Measurements from ENCODE around the gene GPR3. TPM values are rescaled to one million over a fixed set of nuclear protein-coding genes. Genes with fewer than 3 reads are reported as not detected.
A peak's percentile ranks its signal among the peaks of the same experiment; 100 is the strongest.

The GPR3 gene
- total RNA-seq, 2 experiments from 2014 or later: 0.21 TPM; not detected in 1

DNA sequence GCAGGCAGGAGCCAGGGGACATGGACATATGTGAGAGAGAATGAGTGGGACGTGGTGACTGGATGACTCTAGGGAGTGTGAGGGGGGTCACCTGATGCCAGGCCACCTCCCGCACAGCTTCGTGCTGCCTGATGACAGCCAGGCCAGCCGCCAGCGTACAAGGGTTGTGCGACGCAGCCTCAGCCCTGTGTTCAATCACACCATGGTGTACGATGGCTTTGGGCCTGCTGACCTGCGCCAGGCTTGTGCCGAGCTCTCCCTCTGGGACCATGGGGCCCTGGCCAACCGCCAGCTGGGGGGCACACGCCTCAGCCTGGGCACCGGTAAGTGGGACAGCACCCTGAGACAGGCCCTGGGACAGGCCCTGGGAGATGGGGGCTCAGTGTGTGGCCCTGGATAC, 39.3 kb upstream of the GPR3 start:
- DNase-seq: no peak
- Mint-ChIP-seq H3K9me3 (no peaks in the 10 kb centered on the region), H3K36me3 (ENCODE audit: low read depth) (peaks cover 3% of the 10 kb centered on the region), H3K4me3 (no peak overlapping the region), H3K27me3 (no peaks in the 10 kb centered on the region), H3K4me1 (peaks cover 27% of the 10 kb centered on the region), H3K27ac (no peak overlapping the region)
- ChIA-PET POLR2A (interaction anchor here (0.6 kb wide), 1 partner anchor 9 kb away, joined by 4 read pairs; no protein-coding TSS in a partner anchor), CTCF (interaction anchor here (0.8 to 4.8 kb wide), 5 partner anchors 10 to 42 kb away, joined by 3 to 21 read pairs (median 3); no protein-coding TSS in a partner anchor)

DNA sequence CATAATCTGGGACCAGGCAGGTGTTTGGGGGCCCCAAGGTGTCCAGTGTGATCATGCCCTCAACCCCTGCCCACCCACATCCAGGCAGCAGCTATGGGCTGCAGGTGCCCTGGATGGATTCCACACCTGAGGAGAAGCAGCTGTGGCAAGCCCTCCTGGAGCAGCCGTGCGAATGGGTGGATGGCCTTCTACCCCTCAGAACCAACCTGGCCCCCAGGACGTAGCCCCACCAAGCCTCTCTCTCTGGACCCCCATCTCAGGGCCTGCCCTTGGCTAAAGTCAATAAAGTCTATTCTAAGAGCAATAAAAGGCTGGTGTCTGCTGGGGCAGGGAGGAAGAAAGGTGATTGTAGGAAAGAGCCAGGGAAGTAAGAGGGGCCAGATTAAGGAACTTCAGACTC, 38.8 kb upstream of the GPR3 start:
- no peak for DNase-seq
- Mint-ChIP-seq H3K4me1 (peaks cover 27% of the 10 kb centered on the region), H3K9me3 (no peaks in the 10 kb centered on the region), H3K4me3 (no peak overlapping the region), H3K27ac (peak overlapping the region; percentile 31), H3K27me3 (no peaks in the 10 kb centered on the region), H3K36me3 (ENCODE audit: low read depth) (peaks cover 3% of the 10 kb centered on the region)
- ChIA-PET CTCF (interaction anchor here (0.6 to 4.8 kb wide), 7 partner anchors 11 to 82 kb away, joined by 3 to 21 read pairs (median 4); partner anchors contain the start of gene SYTL1), POLR2A (interaction anchor here (0.6 kb wide), 1 partner anchor 10 kb away, joined by 4 read pairs; no protein-coding TSS in a partner anchor)

DNA sequence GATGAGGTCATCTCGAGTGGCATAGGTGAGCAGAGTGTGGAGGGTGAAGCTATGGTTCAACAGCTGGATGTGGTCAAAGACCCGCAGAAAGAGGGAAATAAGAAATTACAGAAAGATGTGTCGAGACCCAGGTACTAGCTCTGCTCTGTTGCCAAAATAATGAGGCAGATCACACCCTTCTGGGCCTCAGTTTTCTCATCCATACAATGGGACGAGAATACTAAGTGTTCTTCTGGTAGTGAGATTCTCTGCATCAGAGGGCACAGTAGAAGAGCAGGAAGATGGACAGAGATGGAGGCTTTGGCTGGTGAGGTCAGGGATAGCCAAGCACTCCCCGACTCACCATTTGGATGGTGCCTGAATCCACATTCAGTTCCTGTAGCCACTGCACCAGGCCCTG, 36.7 kb upstream of the GPR3 start:
- H3K4me3 Mint-ChIP-seq: no peak overlapping the region
- no peak for DNase-seq
- peak overlapping the region; percentile 26 for H3K27ac Mint-ChIP-seq
- peaks cover 37% of the 10 kb centered on the region for H3K4me1 Mint-ChIP-seq
- POLR2A ChIA-PET: no interaction called here
- H3K27me3 Mint-ChIP-seq: peaks cover 3% of the 10 kb centered on the region
- H3K9me3 Mint-ChIP-seq: no peaks in the 10 kb centered on the region
- CTCF ChIA-PET: interaction anchor here (1.0 to 4.9 kb wide), 6 partner anchors 11 to 213 kb away, joined by 3 to 68 read pairs (median 28); partner anchors contain the start of genes MAP3K6 and SYTL1
- peaks cover 3% of the 10 kb centered on the region for H3K36me3 Mint-ChIP-seq (ENCODE audit: low read depth)

DNA sequence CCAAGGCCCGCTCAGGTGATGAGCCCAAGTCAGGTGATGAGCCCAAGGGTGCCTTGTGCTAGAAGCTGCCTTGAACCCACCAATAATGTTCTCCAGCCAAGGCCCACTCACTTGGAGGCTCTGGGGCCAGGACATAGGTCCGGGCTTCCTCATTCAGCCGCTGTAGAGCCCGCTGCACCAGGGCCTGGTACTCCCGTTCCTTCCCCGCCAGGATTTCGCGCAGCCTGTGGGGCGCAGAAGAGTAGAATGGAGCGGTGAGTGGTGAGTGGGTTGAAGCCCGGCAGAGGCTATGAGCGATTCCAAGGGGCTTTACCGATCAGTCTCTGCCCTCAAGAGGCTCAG, 36.2 kb upstream of the GPR3 start:
- POLR2A ChIA-PET: no interaction called here
- Mint-ChIP-seq H3K9me3 (no peaks in the 10 kb centered on the region), H3K36me3 (ENCODE audit: low read depth) (peaks cover 3% of the 10 kb centered on the region), H3K4me1 (peaks cover 43% of the 10 kb centered on the region), H3K4me3 (peak overlapping the region; percentile 25), H3K27me3 (peaks cover 3% of the 10 kb centered on the region), H3K27ac (peak overlapping the region; percentile 26)
- DNase-seq: no peak
- CTCF ChIA-PET: interaction anchor here (1.0 to 4.9 kb wide), 8 partner anchors 11 to 212 kb away, joined by 3 to 68 read pairs (median 14); partner anchors contain the start of genes MAP3K6 and SYTL1

GRCh38 chr1:27356619-27357280, 35.7 kb upstream of the GPR3 start:
- peaks cover 43% of the 10 kb centered on the region for H3K4me1 Mint-ChIP-seq
- DNase-seq: no peak
- H3K4me3 Mint-ChIP-seq: peak overlapping the region; percentile 72
- H3K36me3 Mint-ChIP-seq (ENCODE audit: low read depth): no peaks in the 10 kb centered on the region
- ChIA-PET CTCF (interaction anchor here (0.6 to 4.9 kb wide), 25 partner anchors 10 to 1329 kb away, joined by 3 to 68 read pairs (median 6); partner anchors contain the start of genes CD164L2, FCN3, MAP3K6 and SYTL1), POLR2A (no interaction called here)
- no peaks in the 10 kb centered on the region for H3K9me3 Mint-ChIP-seq
- peak overlapping the region; percentile 93 for H3K27ac Mint-ChIP-seq
- H3K27me3 Mint-ChIP-seq: peaks cover 3% of the 10 kb centered on the region

DNA sequence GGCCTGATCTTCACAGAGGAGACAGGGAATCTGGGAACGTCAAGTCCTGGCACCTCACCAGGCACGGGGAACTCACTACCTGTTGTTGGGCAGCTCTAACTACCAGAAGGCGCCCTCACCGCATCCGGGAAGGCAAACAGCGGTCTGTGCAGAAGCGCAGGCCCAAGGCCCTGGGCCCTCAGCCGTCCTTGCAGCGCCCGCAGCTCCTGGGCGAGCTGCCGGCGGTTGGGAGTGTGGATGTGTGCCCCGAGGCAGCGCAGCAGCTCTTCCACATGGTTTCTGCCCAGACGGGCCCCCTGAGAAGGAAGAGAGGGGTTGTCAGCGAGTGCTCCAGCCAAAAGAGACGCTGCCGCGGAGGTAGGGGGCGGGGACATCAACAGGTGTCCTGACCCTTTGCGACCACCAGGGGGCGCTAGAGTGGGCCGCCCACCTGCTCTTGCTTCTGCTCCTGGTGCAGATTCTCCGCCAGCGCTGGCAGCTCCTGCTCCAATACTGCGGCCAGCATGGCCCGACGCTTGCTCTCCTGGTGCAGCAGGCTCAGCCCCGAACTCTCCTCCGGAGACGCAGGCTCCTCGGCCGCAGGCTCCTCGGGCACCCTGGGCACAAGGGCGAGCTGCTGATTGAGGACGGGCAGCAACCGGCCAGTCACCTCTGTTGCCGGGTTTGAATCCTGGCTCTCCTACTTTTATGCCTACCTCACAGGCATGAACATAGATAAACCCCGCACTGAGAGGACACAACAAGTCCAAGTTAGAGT, 35.0 kb upstream of the GPR3 start:
- peaks cover 3% of the 10 kb centered on the region for H3K27me3 Mint-ChIP-seq
- ChIA-PET POLR2A (no interaction called here), CTCF (interaction anchor here (0.5 to 4.9 kb wide), 30 partner anchors 10 to 1329 kb away, joined by 3 to 68 read pairs (median 4); partner anchors contain the start of genes CD164L2, FCN3, MAP3K6 and SYTL1)
- peak overlapping the region; percentile 72 for H3K4me3 Mint-ChIP-seq
- peaks cover 43% of the 10 kb centered on the region for H3K4me1 Mint-ChIP-seq
- H3K36me3 Mint-ChIP-seq (ENCODE audit: low read depth): no peaks in the 10 kb centered on the region
- no peaks in the 10 kb centered on the region for H3K9me3 Mint-ChIP-seq
- peak; percentile 83 for DNase-seq
- H3K27ac Mint-ChIP-seq: peak overlapping the region; percentile 93

DNA sequence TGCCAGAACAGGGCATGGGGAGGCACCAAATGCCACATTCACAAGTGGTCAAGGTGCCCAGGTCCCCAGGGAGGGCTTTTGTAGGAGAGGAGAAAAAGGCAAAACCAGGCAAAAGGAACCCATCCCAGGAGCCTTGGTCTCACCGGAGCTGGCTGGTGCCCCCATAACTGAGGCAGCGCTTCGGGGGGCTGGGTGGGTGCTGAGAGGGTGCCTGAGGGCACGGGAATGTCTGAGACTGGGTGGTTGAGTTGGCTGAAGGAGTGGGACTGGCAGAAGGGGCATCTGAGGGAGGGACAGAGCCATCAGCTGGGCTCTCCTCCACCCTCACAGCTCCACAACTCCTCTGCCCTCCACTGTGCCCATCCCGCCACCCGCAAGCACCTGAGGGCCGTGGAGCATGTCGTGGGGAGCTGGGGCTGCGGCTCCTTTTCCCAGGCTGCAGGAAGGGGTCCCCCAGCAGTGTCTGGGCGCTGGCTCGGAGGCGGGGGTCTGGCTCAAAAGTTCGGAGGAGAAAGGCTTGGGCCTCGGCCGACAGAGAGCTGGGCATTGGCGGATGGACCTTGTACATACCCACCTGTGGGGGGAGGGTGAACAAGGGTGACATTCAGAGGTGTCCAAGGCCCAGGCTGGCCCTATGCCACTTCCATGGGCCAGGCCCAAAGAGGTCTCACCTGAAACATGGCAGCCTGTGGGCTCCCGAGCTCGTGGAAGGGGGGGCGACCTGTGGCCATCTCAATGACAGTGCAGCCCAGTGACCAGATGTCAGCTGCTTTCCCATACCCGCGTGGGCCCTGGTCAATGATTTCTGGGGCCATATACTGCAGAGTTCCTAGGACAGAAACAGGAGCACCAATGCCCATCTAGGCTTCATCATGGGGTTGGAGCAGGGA, 34.1 kb upstream of the GPR3 start:
- peak overlapping the region; percentile 72 for H3K4me3 Mint-ChIP-seq
- peak overlapping the region; percentile 93 for H3K27ac Mint-ChIP-seq
- peaks cover 3% of the 10 kb centered on the region for H3K27me3 Mint-ChIP-seq
- no peaks in the 10 kb centered on the region for H3K36me3 Mint-ChIP-seq (ENCODE audit: low read depth)
- no peak for DNase-seq
- H3K9me3 Mint-ChIP-seq: no peaks in the 10 kb centered on the region
- peaks cover 43% of the 10 kb centered on the region for H3K4me1 Mint-ChIP-seq
- CTCF ChIA-PET: interaction anchor here (0.5 to 4.9 kb wide), 25 partner anchors 9 to 332 kb away, joined by 3 to 68 read pairs (median 5); partner anchors contain the start of genes CD164L2, FCN3, MAP3K6 and SYTL1
- POLR2A ChIA-PET: no interaction called here

DNA sequence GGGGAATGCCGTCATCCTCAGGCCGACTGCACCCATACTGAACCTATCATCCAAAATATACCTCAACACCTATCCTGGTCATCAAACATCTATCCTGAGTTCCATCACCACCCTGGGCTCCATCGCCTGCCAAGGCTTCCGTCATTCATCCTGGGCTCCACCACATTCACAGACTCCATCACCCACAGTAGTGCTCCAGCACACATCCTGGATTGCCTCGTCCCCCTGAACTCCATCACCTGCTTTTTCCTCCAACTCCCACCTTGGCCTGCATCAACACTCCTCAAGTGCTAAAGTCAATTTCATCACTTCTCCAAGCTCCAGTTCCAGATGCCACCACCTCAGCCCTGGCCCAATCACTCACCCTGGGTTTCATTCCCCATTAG, 33.5 kb upstream of the GPR3 start:
- ChIA-PET CTCF (interaction anchor here (0.5 to 4.9 kb wide), 11 partner anchors 8 to 331 kb away, joined by 3 to 68 read pairs (median 9); partner anchors contain the start of genes MAP3K6 and SYTL1), POLR2A (no interaction called here)
- no peaks in the 10 kb centered on the region for H3K36me3 Mint-ChIP-seq (ENCODE audit: low read depth)
- H3K4me1 Mint-ChIP-seq: peaks cover 43% of the 10 kb centered on the region
- peaks cover 3% of the 10 kb centered on the region for H3K27me3 Mint-ChIP-seq
- peak overlapping the region; percentile 26 for H3K27ac Mint-ChIP-seq
- H3K4me3 Mint-ChIP-seq: no peak overlapping the region
- DNase-seq: no peak
- no peaks in the 10 kb centered on the region for H3K9me3 Mint-ChIP-seq

DNA sequence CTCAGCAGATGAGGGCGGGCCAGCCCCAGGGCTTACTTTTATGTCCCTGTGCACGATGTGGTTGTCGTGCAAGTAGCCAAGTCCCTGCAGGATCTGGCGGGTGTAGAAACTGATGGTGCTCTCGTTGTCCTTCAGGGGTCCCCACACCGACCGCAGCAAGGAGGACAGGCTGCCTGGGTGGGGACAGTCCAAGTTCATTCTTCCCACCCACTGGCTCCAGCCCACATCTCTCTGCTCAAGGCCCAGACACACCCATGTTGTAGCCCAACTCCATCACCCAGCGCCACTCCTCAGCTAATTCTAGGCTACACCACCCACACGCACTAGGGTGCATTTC, 32.6 kb upstream of the GPR3 start:
- DNase-seq: no peak
- H3K4me1 Mint-ChIP-seq: peaks cover 47% of the 10 kb centered on the region
- H3K4me3 Mint-ChIP-seq: peak overlapping the region; percentile 30
- POLR2A ChIA-PET: no interaction called here
- no peaks in the 10 kb centered on the region for H3K9me3 Mint-ChIP-seq
- no peaks in the 10 kb centered on the region for H3K36me3 Mint-ChIP-seq (ENCODE audit: low read depth)
- H3K27me3 Mint-ChIP-seq: peaks cover 3% of the 10 kb centered on the region
- no peak overlapping the region for H3K27ac Mint-ChIP-seq
- CTCF ChIA-PET: interaction anchor here (0.5 to 4.9 kb wide), 3 partner anchors 18 to 63 kb away, joined by 3 to 35 read pairs (median 4); no protein-coding TSS in a partner anchor

DNA sequence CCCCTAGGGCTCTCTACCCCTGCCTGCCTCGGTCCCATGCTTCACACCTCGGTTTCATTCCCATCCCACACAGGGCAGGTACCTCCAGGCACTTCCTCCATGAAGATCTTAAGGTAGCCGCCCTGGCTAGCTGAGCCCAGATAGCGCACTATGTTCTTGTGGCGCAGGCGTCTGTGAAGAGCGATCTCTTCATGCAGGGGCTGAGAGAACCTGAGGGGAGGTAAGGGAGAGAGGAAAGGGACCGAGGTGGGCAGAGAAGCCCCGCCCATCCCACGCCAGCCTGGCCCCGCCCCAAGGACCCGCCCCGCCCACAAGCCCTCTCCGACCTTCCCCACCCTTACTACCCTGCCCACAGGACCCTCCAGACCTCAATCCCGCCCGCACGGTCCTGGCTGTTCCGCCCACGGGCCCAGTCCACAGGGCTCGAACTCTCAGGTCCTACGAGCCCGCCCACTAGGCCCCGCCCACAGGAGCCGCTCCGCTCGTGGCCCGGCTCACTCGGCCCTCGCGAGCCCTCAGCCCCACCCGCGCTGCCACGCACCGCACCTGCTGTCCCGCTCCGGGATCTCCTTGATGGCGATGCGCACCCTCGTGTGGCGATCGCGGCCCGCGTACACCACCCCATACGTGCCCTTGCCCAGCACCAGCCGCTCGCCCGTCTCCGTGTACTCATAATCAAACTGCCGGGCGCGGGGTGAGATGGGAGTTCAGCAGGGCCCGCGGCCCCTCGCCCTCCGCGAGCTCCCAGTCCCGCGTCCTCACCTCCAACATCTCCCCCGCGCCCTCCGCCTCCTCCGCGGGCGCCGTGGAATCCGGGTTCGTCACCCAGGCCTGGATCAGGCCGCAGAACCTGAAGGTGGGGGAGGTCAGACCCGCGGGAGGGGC, 32.0 kb upstream of the GPR3 start:
- peaks cover 51% of the 10 kb centered on the region for H3K4me1 Mint-ChIP-seq
- peaks cover 3% of the 10 kb centered on the region for H3K27me3 Mint-ChIP-seq
- H3K27ac Mint-ChIP-seq: no peak overlapping the region
- peak; percentile 54 for DNase-seq
- ChIA-PET POLR2A (no interaction called here), CTCF (interaction anchor here (0.5 to 4.9 kb wide), 5 partner anchors 18 to 66 kb away, joined by 3 to 35 read pairs (median 4); no protein-coding TSS in a partner anchor)
- H3K4me3 Mint-ChIP-seq: peak overlapping the region; percentile 30
- no peaks in the 10 kb centered on the region for H3K36me3 Mint-ChIP-seq (ENCODE audit: low read depth)
- H3K9me3 Mint-ChIP-seq: no peaks in the 10 kb centered on the region

GRCh38 chr1:27361044-27361402, 31.4 kb upstream of the GPR3 start:
- no peaks in the 10 kb centered on the region for H3K36me3 Mint-ChIP-seq (ENCODE audit: low read depth)
- no peaks in the 10 kb centered on the region for H3K9me3 Mint-ChIP-seq
- H3K27ac Mint-ChIP-seq: no peak overlapping the region
- H3K4me3 Mint-ChIP-seq: peak overlapping the region; percentile 30
- H3K4me1 Mint-ChIP-seq: peaks cover 50% of the 10 kb centered on the region
- ChIA-PET CTCF (interaction anchor here (1.2 to 1.8 kb wide), 2 partner anchors 59 to 64 kb away, joined by 3 to 7 read pairs; no protein-coding TSS in a partner anchor), POLR2A (no interaction called here)
- DNase-seq: no peak
- peaks cover 3% of the 10 kb centered on the region for H3K27me3 Mint-ChIP-seq
